Smooth muscle cell of the brain vasculature (primary cell): ENCODE data around the gene EFCAB13.

Experiments used
- DNase-seq: peaks from one replicate; pipeline ENCODE4 v3.0.0-alpha.2; 2012; ENCODE audit warnings: low read depth, low spot score

The EFCAB13 gene

GRCh38 chr17:47291242-47291873, 32.4 kb upstream of the EFCAB13 start:
- DNase-seq: no peak

GRCh38 chr17:47292206-47292605, 31.5 kb upstream of the EFCAB13 start:
- DNase-seq: no peak

GRCh38 chr17:47295037-47295873, 28.5 kb upstream of the EFCAB13 start:
- no peak for DNase-seq

- DNase-seq: no peak
Measured at GRCh38 chr17:47295874-47296255, 27.9 kb upstream of the EFCAB13 start.

- no peak for DNase-seq
Measured at GRCh38 chr17:47297661-47298400, 25.9 kb upstream of the EFCAB13 start.

GRCh38 chr17:47298712-47299111, 25.0 kb upstream of the EFCAB13 start:
- no peak for DNase-seq

GRCh38 chr17:47299239-47299910, 24.4 kb upstream of the EFCAB13 start:
- DNase-seq: no peak

- DNase-seq: no peak
Measured at GRCh38 chr17:47300718-47301117, 23.0 kb upstream of the EFCAB13 start.

- DNase-seq: no peak
Measured at GRCh38 chr17:47301161-47301560, 22.6 kb upstream of the EFCAB13 start.

- no peak for DNase-seq
Measured at GRCh38 chr17:47301831-47302230, 21.9 kb upstream of the EFCAB13 start.

- no peak for DNase-seq
Measured at GRCh38 chr17:47304186-47304585, 19.6 kb upstream of the EFCAB13 start.

GRCh38 chr17:47305302-47305923, 18.3 kb upstream of the EFCAB13 start:
- DNase-seq: no peak

- no peak for DNase-seq
Measured at GRCh38 chr17:47310186-47310733, 13.5 kb upstream of the EFCAB13 start.

GRCh38 chr17:47311420-47311819, 12.3 kb upstream of the EFCAB13 start:
- no peak for DNase-seq

GRCh38 chr17:47315451-47316266, 8.1 kb upstream of the EFCAB13 start:
- DNase-seq: peak; percentile 62

- DNase-seq: no peak
Measured at GRCh38 chr17:47316311-47316710, 7.4 kb upstream of the EFCAB13 start.

- no peak for DNase-seq
Measured at GRCh38 chr17:47317119-47317518, 6.6 kb upstream of the EFCAB13 start.

- no peak for DNase-seq
Measured at GRCh38 chr17:47318197-47318918, 5.4 kb upstream of the EFCAB13 start.

- DNase-seq: no peak
Measured at GRCh38 chr17:47320879-47321502, 2.8 kb upstream of the EFCAB13 start.
